Aorta (tissue), 5 donors: ENCODE measurements around the gene PRTFDC1. TPM values are rescaled to one million over a fixed set of nuclear protein-coding genes. Genes with fewer than 3 reads are reported as not detected.

Experiments
- ATAC-seq: fragments of 200-7000 bp; cut with Tn5 transposase; one replicate; pipeline ENCODE4 v1.9.1; 2022; ENCODE audit warnings: moderate library complexity; ENCODE audit not compliant: low FRiP score
- DNase-seq, 2 donors: peaks; one replicate each; pipeline ENCODE4 v3.0.0-alpha.2; 2020
- H3K27ac ChIP-seq, 2 donors: one replicate each; pipeline ENCODE4 v1.5.1; 2013; ENCODE audit warnings: low read length in 2 of 2, mild to moderate bottlenecking in 2 of 2, moderate library complexity in 2 of 2, control low read depth in 1 of 2, inconsistent platforms in 1 of 2, low read depth in 1 of 2
- H3K27me3 ChIP-seq, 2 donors: one replicate each; pipeline ENCODE4 v1.6.1; 2013; ENCODE audit warnings: control low read depth in 1 of 2, low read length in 1 of 2, mild to moderate bottlenecking in 1 of 2, moderate library complexity in 1 of 2; ENCODE audit not compliant: insufficient read depth in 2 of 2, control insufficient read depth in 1 of 2
- H3K36me3 ChIP-seq, 2 donors: one replicate each; pipeline ENCODE4 v1.6.1; 2013; ENCODE audit warnings: control low read depth in 1 of 2, low read length in 1 of 2, mild to moderate bottlenecking in 1 of 2; ENCODE audit not compliant: insufficient read depth in 2 of 2, control insufficient read depth in 1 of 2
- H3K4me1 ChIP-seq, 2 donors: one replicate each; pipeline ENCODE4 v1.6.1; 2013; ENCODE audit warnings: low read length in 2 of 2, control low read depth in 1 of 2, mild to moderate bottlenecking in 1 of 2, moderate library complexity in 1 of 2; ENCODE audit not compliant: insufficient read depth in 2 of 2, control insufficient read depth in 1 of 2
- H3K4me3 ChIP-seq, 2 donors: one replicate each; pipeline ENCODE4 v1.5.1; 2013; ENCODE audit warnings: low read length in 2 of 2, control low read depth in 1 of 2, mild to moderate bottlenecking in 1 of 2
- H3K9me3 ChIP-seq: one replicate; pipeline ENCODE4 v1.6.1; 2013; ENCODE audit warnings: mild to moderate bottlenecking, low read length; ENCODE audit not compliant: control insufficient read depth
- WGBS, 2 donors: extraction: QIAGEN DNeasy Blood & Tissue Kit; methylation state at CpG; one replicate each; pipeline ENCODE4 v1.1.7; 2013; 5-methylcytosine and 5-hydroxymethylcytosine counted together
- intact Hi-C, 2 donors: fragments of 100-400 bp; cut with DNase I; formaldehyde crosslinking; loops; one replicate each; pipeline versions ENCODE4 v1.14.2 to v1.15.0; 2022
- polyA plus RNA-seq, 2 donors: library from polyadenylated mRNA; stranded (reverse); fragments of 200-250 nt; gene quantifications; one replicate each; pipeline ENCODE4 v1.2.3, GENCODE V29; 2013
- total RNA-seq, 2 donors: library from RNA; stranded (reverse); fragmentation: NEBNext Ultra II Directional; extraction: Animal tissue kit (Norgen Biotek cat#: 25700); gene quantifications; one replicate each; pipeline ENCODE4 v1.2.1, GENCODE V29; 2021
- donor health status: healthy with polysubstance abuse.
- donor health status: Bipolar disorder and iron deficiency.
- donor health status: DM: no; HTN: no; CAD: no.
- donor health status: DM: no; HTN: no; CAD: no.
- donor health status: DM: yes; HTN: yes; CAD: no.

Gene PRTFDC1
- total and polyA plus RNA-seq, 4 donors: 3.1 to 15.7 (median 11.8) TPM

DNA sequence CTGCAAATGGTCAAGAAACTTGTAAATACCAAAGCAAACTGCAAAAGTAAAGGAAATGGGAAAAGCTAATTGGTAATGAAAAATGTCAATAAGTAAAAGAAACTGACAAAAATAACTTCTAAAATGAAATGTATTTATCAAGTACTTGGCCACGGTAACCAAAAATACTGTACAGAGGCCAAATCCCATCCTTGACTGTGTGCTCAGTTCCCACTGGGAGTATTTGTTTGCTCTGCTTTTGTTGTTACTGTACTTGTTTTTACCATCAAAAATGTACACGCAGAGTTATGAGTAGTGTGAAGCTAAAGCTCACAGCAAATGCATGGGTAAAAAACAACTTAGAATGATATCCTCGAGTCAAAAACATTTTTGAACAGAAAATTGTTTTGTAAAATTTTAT is 32.5 kb upstream of the PRTFDC1 start:
- ATAC-seq: no peak
- intact Hi-C loops: no loop called here
- Histone ChIP-seq H3K27me3 (no peaks in the 10 kb centered on the region), H3K27ac (no peak overlapping the region), H3K9me3 (no peaks in the 10 kb centered on the region), H3K4me1 (peaks cover 0 to 5% of the 10 kb centered on the region in 2 donors), H3K4me3 (no peak overlapping the region), H3K36me3 (no peaks in the 10 kb centered on the region)
- DNase-seq: no peak
- WGBS, 2 donors: 63 to 72% methylated on average over 3 of the region's 3 CpGs

DNA sequence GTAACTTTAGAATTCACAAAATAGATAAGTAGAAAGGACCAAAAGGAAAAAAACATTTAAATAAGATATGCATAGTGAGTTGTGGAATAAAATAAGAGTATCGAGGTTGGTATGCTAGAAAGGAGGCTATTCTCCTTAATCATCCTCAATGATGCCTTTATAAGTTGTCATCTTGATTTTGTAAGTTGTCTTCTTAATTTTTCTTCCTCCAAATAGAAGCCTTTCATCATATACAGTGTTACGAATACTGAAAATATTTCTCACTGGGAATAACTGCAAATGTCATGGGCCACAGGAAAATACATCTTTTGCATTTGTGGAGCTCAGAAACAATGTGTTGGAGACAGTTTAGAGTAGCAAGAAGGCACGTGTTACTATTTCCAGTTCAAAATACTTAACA is 31.5 kb upstream of the PRTFDC1 start:
- Histone ChIP-seq H3K36me3 (no peaks in the 10 kb centered on the region), H3K27me3 (no peaks in the 10 kb centered on the region), H3K27ac (no peak overlapping the region), H3K4me1 (peaks cover 0 to 5% of the 10 kb centered on the region in 2 donors), H3K9me3 (no peaks in the 10 kb centered on the region), H3K4me3 (no peak overlapping the region)
- WGBS, 2 donors: 85 to 87% methylated on average over 3 of the region's 3 CpGs
- DNase-seq (no peak), ATAC-seq (no peak)
- intact Hi-C loops: no loop called here

DNA sequence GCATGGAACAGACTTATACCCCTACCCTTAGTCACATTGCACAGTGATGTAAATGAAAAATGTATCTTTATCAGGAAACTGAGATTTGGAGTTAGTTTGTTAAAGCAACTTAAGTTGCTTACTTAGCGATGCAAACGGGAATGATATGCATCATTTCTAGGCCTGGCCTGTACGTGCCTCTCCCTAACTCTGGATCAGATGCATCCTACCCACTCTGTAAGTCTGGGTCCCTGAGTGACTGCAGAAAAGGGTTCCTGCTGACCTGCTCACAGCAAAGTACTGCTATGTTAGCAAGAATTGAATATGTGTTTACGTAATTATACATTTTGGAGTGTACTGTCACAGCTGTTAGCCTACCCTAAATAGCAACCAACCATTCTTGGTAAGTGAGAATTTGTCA is 30.7 kb upstream of the PRTFDC1 start:
- no peak for ATAC-seq
- no peak overlapping the region for H3K4me3 ChIP-seq
- no peaks in the 10 kb centered on the region for H3K9me3 ChIP-seq
- peaks cover 0 to 5% of the 10 kb centered on the region in 2 donors for H3K4me1 ChIP-seq
- 97 to 99% methylated on average over 4 of the region's 4 CpGs for WGBS, 2 donors
- no peak overlapping the region for H3K27ac ChIP-seq
- no peaks in the 10 kb centered on the region for H3K27me3 ChIP-seq
- no peak for DNase-seq
- intact Hi-C loops: no loop called here
- H3K36me3 ChIP-seq: no peaks in the 10 kb centered on the region

DNA sequence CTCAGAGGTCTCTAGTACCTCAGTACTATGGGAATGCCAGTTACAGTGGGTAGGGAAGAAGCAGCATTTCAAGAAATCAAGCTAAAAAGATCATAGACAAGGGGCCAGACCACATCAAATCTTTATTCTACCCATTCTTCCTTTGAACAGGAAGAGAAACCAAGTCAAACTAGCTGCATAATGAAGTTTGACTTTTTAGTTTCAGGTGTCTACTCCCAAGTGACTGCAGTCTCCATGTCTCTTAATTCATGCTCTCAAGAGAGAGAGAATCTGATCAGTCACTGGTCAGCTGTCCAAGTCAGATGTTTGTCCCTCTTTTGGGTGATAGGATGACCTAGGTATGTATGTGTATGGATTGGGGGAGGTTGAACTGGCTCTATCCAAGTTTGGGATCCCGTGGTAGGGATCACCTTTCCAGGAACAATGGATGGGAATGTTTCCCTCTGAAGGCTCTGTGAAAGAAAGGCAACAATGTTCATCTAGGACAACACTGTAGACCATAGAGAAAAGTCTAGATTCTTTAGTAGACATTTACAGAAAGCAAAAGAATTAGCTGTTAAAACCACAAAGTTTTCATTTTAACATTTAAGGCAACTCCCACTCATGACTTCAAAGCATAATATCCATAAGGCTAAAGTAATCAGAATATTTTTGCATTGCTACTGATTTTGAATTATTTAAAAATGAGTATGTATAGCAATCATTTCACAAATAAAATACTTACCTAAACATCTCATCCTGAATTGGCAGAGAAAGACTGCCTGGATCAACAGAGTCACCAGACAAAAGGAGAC is 30.1 kb upstream of the PRTFDC1 start:
- no peak overlapping the region for H3K27ac ChIP-seq
- 96 to 100% methylated on average over 1 of the region's 1 CpG for whole genome bisulfite sequencing, 2 donors
- no peaks in the 10 kb centered on the region for H3K9me3 ChIP-seq
- H3K27me3 ChIP-seq: no peaks in the 10 kb centered on the region
- DNase-seq: no peak
- no peaks in the 10 kb centered on the region for H3K36me3 ChIP-seq
- intact Hi-C loops: no loop called here
- H3K4me3 ChIP-seq: no peak overlapping the region
- peaks cover 0 to 5% of the 10 kb centered on the region in 2 donors for H3K4me1 ChIP-seq
- ATAC-seq: no peak

DNA sequence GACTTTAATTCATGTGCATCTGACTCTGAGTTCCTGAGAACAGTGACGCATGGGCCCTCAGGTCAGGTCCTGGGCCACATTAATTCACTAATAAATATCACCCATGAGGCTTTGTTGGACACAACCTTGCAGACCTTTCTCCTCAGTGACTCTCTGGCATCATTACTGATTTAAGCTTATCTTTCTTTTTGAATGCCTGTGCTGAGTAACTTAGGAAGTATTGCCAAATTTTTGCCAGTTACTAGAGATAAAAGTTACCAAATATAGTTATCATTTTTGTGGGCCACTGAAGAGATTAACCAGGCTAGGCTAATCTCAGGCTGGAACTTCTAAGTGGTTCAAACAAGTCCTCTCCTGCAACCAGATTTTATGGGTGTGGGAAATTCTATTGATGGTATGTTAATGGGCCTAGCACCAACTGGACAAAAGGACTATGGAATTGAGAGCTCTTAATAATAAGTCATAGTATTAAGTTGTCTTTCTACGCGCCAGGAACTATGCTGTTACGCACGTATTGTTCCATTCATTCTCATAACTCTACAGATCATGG is 28.8 kb upstream of the PRTFDC1 start:
- peak; percentile 80 for ATAC-seq
- no peak for DNase-seq
- intact Hi-C loops: no loop called here

DNA sequence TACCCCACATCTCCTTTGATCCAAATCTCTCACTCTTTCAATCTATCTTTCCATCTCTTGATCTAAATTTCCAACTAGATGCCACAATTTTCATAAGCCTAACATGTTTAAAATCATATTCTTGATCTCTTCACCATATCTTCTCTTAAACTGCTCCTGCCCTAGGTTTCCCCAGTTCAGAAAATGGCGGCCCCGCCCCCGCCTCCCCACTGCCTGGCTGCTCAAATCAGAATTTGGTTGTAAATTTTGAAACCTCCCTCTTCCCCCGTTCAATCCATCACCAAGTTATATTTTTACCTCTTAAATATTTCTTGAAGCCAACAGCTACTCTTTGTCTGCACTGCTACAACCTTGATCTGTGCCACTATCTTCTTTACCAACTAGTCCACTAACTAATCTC is 27.3 kb upstream of the PRTFDC1 start:
- H3K4me1 ChIP-seq: peaks cover 0 to 5% of the 10 kb centered on the region in 2 donors
- 94 to 95% methylated on average over 4 of the region's 4 CpGs for WGBS, 2 donors
- no peaks in the 10 kb centered on the region for H3K36me3 ChIP-seq
- no peak for ATAC-seq
- no peak for DNase-seq
- H3K27me3 ChIP-seq: no peaks in the 10 kb centered on the region
- no peak overlapping the region for H3K27ac ChIP-seq
- no peaks in the 10 kb centered on the region for H3K9me3 ChIP-seq
- intact Hi-C loops: no loop called here
- no peak overlapping the region for H3K4me3 ChIP-seq

More for the DNA sequence above, 28.8 kb upstream of the PRTFDC1 start:
- WGBS, 2 donors: 61 to 74% methylated on average over 5 of the region's 5 CpGs
- Histone ChIP-seq H3K36me3 (no peaks in the 10 kb centered on the region), H3K4me3 (no peak overlapping the region), H3K4me1 (peaks cover 0 to 5% of the 10 kb centered on the region in 2 donors), H3K27ac (no peak overlapping the region), H3K27me3 (no peaks in the 10 kb centered on the region), H3K9me3 (no peaks in the 10 kb centered on the region)

DNA sequence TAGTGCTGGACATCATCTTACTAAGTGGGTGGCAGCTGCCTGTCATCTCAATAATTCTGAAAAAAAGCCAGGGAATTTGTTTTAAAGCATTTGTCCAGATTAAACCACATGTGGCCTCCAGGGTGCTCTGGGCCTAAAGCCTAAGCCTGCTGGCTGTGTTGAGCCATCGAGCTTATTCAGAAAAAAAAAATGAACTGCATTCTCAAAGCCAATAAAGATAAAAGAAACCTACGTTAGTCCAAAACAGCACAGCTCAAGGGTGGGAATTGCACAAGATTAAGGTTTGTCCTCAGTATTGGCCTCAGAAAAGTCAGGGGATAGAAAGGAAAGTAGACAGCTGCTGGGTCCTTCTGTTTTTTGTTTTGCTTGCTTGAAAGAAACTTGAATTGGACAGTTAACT is 22.6 kb upstream of the PRTFDC1 start:
- no peaks in the 10 kb centered on the region for H3K27me3 ChIP-seq
- H3K36me3 ChIP-seq: no peaks in the 10 kb centered on the region
- H3K4me3 ChIP-seq: no peak overlapping the region
- WGBS, 2 donors: 5 to 7% methylated on average over 2 of the region's 2 CpGs
- peak in 1 of 2 donors; percentile 64 for DNase-seq
- H3K9me3 ChIP-seq: no peaks in the 10 kb centered on the region
- intact Hi-C loops: no loop called here
- no peak overlapping the region for H3K27ac ChIP-seq
- ATAC-seq: peak; percentile 83
- no peaks in the 10 kb centered on the region for H3K4me1 ChIP-seq

DNA sequence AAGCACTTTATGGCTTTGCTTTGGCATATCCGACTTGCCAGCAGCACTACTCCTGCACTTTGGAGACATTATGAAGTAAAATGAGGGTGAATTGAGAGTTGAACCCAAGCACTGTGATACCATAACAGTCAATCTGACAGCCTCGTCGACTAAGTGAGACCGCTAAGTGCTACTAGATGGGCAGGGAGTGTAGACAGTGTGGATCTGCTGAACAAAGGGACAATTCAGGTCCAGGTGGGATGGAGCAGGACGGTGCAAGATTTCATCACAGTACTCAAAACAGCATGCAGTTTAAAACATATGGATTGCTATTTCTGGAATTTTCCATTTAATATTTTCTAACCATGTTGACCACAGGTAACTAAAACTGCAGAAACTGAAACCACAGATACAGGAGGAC is 20.8 kb upstream of the PRTFDC1 start:
- Histone ChIP-seq H3K4me1 (no peaks in the 10 kb centered on the region), H3K27me3 (no peaks in the 10 kb centered on the region), H3K4me3 (no peak overlapping the region), H3K36me3 (no peaks in the 10 kb centered on the region), H3K27ac (no peak overlapping the region), H3K9me3 (no peaks in the 10 kb centered on the region)
- intact Hi-C loops: no loop called here
- WGBS, 2 donors: 89% methylated on average over 5 of the region's 5 CpGs
- ATAC-seq: no peak
- no peak for DNase-seq

DNA sequence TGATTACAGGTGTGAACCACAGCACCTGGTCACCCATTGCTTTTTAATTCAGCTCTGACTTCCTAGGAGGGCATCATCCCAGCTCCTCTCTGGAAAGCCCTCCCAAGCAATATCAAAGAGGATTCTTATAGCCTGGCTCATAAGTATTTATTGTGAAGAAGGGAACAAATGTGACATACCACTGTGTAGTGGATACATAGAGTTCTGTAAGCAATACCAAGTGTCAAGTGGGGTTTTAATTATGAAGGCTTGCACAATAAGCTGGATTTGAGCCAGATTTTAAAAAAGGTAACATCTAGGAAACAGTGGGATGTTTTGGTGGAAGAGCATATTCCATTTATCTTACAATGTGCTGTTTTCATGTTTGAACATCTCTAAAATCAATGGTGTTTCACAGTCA is 19.0 kb upstream of the PRTFDC1 start:
- no peaks in the 10 kb centered on the region for H3K4me1 ChIP-seq
- no peak for ATAC-seq
- intact Hi-C loops: no loop called here
- H3K9me3 ChIP-seq: no peaks in the 10 kb centered on the region
- DNase-seq: no peak
- H3K4me3 ChIP-seq: no peak overlapping the region
- H3K36me3 ChIP-seq: no peaks in the 10 kb centered on the region
- H3K27ac ChIP-seq: no peak overlapping the region
- H3K27me3 ChIP-seq: no peaks in the 10 kb centered on the region
